Measurements from ENCODE around the gene ZNF768. TPM values are rescaled to one million over a fixed set of nuclear protein-coding genes. Genes with fewer than 3 reads are reported as not detected.

The ZNF768 gene
- total RNA-seq: 18.9 TPM

DNA sequence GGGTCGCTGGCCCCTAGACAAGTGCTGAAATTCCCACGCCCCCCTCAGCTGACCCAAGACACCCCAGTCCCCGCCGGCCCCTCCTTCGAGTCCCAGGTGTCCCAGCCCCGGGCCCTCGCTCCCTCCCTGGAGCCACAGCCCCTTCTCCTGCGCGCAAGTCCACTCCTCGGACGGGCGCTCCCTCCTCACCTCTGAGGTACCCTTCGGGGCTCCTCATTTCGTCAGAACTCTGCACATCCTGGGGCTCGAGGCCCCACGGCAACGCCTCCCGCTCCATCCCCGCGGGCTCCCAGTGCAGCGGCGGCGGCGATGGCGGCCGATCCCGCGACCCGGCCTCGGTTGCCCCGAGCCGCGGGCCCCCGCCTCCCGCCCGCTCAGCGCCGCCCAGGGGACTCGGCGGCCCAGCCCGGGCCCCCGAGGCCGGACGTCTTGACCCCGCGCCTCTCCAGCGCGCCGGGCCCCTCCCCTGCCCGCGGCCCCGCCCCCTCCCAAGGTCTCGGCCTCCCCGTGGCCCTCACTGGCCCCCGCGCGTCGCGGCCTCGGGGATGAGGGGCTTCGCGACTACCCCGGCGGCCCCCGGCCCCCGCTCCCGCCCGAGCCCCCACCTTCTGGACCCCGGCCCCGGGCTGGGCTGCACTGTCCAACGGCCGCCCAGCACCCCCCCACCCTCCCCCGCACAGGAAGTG, at the start of gene ZNF768:
Gene ZNF768, minus strand, starts transcription at position 430 of the 686 bp plus-strand sequence. Its CDS starts 153 bp downstream, at position 277.
- H3K27ac ChIP-seq: peak within 1 kb of the TSS; percentile 93 to 96
- H3K36me3 ChIP-seq: peaks cover 10 to 15% of the 10 kb centered on the region in 2 donors
- H3K4me1 ChIP-seq: peaks cover 0 to 6% of the 10 kb centered on the region in 2 donors
- DNase-seq (ENCODE audit: low spot score in 2 of 2): no peak
- H3K27me3 ChIP-seq: no peaks in the 10 kb centered on the region
- H3K4me3 ChIP-seq: peak within 1 kb of the TSS; percentile 86 to 92
- TF ChIP-seq, protein P1, sequence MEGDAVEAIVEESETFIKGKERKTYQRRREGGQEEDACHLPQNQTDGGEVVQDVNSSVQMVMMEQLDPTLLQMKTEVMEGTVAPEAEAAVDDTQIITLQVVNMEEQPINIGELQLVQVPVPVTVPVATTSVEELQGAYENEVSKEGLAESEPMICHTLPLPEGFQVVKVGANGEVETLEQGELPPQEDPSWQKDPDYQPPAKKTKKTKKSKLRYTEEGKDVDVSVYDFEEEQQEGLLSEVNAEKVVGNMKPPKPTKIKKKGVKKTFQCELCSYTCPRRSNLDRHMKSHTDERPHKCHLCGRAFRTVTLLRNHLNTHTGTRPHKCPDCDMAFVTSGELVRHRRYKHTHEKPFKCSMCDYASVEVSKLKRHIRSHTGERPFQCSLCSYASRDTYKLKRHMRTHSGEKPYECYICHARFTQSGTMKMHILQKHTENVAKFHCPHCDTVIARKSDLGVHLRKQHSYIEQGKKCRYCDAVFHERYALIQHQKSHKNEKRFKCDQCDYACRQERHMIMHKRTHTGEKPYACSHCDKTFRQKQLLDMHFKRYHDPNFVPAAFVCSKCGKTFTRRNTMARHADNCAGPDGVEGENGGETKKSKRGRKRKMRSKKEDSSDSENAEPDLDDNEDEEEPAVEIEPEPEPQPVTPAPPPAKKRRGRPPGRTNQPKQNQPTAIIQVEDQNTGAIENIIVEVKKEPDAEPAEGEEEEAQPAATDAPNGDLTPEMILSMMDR (IDR thresholded peaks at IDR 0.05): no peak
- intact Hi-C loops (cut with DNase I): loop anchor here (1.0 to 5.0 kb wide), 9 partner anchors 33 to 173 kb away; partner anchors contain the start of genes CD2BP2, DCTPP1, SEPHS2 and SRCAP
- H3K9me3 ChIP-seq: no peaks in the 10 kb centered on the region

DNA sequence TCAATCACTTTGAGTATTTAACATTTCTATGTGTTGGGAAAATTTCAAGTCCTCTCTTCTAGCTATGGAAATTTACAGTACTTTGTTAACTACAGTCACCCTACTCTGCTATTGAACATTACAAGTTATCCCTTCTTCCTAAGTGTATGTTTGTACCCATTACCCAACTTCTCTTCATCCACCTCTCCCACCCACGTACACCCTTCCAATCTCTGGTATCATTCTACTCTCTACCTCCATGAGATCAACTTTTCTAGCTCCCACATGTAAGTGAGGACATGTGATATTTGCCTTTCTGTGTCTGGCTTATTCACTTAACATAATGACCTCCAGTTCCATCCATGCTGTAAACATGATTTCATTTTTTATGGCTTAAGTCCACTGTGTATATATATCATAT, 48.3 kb upstream of the ZNF768 start:
- H3K4me1 ChIP-seq: peaks cover 13 to 21% of the 10 kb centered on the region in 2 donors
- H3K27ac ChIP-seq: no peak overlapping the region
- peaks cover 6 to 13% of the 10 kb centered on the region in 2 donors for H3K36me3 ChIP-seq
- H3K9me3 ChIP-seq: no peaks in the 10 kb centered on the region
- TF ChIP-seq, protein P1 (IDR thresholded peaks at IDR 0.05): no peak
- H3K4me3 ChIP-seq: no peak overlapping the region
- intact Hi-C loops (cut with DNase I): no loop called here
- no peaks in the 10 kb centered on the region for H3K27me3 ChIP-seq
- no peak for DNase-seq (ENCODE audit: low spot score in 2 of 2)

DNA sequence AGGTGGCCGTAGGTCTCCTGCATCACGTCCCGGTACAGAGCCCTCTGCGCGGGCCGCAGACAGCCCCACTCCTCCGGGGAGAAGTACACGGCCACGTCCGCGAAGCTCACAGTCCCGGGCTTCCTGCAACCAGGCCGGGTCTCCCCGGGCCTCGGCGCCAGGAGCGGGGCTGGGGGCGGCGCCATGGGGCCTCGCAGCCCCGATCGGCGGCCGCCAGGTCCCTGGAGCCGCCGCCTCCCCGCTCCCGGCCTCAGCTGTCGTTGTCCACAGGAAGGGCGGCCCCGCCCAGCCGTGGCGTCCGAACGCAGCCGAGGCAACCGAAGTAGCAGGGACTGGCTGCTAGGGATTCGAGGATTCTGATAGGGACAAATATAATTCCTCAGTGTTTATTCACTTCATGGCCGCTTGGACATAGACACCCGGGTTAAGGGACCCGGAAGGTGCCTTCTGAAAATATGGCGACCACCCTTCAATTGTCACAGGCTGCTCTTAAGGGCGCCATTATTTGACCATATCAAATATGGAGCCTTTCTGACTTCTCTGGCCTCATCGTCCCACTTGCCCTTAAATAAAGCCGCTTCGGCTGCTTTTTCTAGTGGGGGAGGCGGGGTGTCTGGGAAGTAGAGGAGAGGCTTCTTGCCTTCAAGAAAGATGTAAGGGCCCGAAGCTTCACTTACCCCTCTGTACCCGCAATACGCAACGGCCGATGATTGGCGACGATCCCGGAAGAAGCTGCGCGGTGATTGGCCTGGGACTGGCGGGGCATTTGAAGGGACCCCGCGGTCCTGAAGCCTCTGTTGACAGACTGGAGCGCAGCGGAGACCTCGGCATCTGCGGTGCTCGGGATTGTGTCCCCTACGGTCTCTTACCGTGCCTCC, 45.3 kb upstream of the ZNF768 start, which contains the start of gene ZNF688:
Gene ZNF688, minus strand, starts transcription at position 270 of the 878 bp plus-strand sequence. Its CDS starts 85 bp downstream, at position 185.
- Histone ChIP-seq H3K36me3 (peaks cover 0 to 3% of the 10 kb centered on the region in 2 donors), H3K4me3 (peak within 1 kb of the TSS; percentile 83 to 92), H3K27ac (peak within 1 kb of the TSS; percentile 96 to 99), H3K9me3 (no peaks in the 10 kb centered on the region), H3K4me1 (peaks cover 13 to 21% of the 10 kb centered on the region in 2 donors), H3K27me3 (no peaks in the 10 kb centered on the region)
- DNase-seq (ENCODE audit: low spot score in 2 of 2): peak; percentile 97 to 99
- intact Hi-C loops (cut with DNase I): loop anchor here (1.0 to 2.0 kb wide), 6 partner anchors 13 to 87 kb away; partner anchors contain the start of genes FBRS, PRR14, ZNF747 and ZNF764
- TF ChIP-seq, protein P1 (IDR thresholded peaks at IDR 0.05): peak in 1 of 3 experiments; percentile 17

DNA sequence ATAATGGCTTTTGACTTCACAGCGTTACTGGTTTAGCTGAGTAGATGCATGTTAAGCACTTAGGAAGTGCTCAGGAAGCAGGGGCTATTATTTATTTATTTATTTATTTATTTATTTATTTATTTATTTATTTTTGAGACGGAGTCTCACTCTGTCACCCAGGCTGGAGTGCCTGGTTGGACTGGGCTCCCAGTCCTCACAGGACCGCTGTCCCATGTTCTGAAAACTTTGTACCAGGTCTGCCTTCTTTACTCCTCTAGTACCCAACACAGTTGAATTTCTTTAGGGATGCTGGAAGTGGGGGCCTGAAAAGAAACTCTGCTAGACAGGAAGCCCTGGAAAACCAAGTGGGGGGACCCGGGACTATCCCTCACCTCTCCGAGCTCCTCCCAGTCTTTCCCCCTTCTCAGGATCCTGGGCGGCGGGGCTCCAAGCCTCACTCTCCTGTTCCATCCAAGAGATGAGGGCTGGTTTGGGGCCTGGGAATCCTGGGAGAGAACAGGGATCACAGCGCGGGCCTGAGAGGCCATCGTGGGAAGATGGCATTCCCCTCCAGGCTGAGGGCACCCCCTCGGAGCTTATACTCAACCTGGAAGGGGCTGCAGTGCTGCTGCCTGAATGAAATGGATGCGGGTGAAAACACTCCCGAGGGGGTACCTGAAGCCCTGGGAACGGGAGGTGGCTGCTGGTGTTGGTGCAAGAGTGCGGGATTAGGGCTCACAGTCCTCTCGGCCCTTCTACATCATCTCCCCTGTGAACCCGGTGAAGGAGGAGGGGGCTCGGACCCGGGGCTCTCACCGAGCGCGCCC, 44.5 kb upstream of the ZNF768 start:
- peaks cover 0 to 3% of the 10 kb centered on the region in 2 donors for H3K36me3 ChIP-seq
- no peak for DNase-seq (ENCODE audit: low spot score in 2 of 2)
- H3K27ac ChIP-seq: peak overlapping the region; percentile 96 to 99
- H3K4me1 ChIP-seq: peaks cover 13 to 21% of the 10 kb centered on the region in 2 donors
- no peaks in the 10 kb centered on the region for H3K27me3 ChIP-seq
- H3K9me3 ChIP-seq: no peaks in the 10 kb centered on the region
- TF ChIP-seq, protein P1 (IDR thresholded peaks at IDR 0.05): no peak
- H3K4me3 ChIP-seq: peak overlapping the region; percentile 83 to 92
- intact Hi-C loops (cut with DNase I): loop anchor here (1.0 to 2.0 kb wide), 4 partner anchors 13 to 80 kb away; partner anchors contain the start of genes PRR14, ZNF747 and ZNF764

Data from ascending aorta (tissue), 2 donors.